Measurements from ENCODE around the gene NOL4L.

DNA sequence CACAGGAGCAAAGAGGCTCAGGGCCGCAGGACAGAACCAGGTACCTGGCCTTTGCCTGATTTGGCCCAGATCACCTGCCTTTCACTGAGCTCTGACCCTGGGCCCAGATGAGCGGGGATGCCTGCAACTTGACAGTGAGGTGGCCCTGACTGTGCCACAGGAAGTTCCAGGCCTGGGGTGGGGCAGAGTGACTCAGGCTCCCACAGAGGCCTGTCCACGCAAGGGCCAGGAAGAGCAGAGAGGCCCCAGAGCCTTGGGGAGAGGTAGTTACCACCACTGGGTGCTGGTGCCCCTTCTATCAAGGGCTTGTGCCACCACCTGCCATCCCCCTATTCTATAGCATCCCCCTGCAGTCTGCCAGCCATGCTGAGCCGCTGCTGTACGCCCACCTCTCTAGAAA is 4.1 kb upstream of the NOL4L start:
- TF ChIP-seq, protein P1, sequence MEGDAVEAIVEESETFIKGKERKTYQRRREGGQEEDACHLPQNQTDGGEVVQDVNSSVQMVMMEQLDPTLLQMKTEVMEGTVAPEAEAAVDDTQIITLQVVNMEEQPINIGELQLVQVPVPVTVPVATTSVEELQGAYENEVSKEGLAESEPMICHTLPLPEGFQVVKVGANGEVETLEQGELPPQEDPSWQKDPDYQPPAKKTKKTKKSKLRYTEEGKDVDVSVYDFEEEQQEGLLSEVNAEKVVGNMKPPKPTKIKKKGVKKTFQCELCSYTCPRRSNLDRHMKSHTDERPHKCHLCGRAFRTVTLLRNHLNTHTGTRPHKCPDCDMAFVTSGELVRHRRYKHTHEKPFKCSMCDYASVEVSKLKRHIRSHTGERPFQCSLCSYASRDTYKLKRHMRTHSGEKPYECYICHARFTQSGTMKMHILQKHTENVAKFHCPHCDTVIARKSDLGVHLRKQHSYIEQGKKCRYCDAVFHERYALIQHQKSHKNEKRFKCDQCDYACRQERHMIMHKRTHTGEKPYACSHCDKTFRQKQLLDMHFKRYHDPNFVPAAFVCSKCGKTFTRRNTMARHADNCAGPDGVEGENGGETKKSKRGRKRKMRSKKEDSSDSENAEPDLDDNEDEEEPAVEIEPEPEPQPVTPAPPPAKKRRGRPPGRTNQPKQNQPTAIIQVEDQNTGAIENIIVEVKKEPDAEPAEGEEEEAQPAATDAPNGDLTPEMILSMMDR (conservative IDR thresholded peaks at IDR 0.05): no peak
- no peak for TF ChIP-seq EZH2 (IDR thresholded peaks at IDR 0.05; ENCODE audit: low read depth)
